NCI-H2227 (cell line): ENCODE results near the gene FKBP2.

ENCODE experiments used
- DNase-seq: peaks from one replicate; lab custom pipeline; 2025; ENCODE audit not compliant: unreplicated experiment; lab: John Stamatoyannopoulos, UW

Gene FKBP2

GRCh38 chr11:64240435-64241240 lies at the start of gene FKBP2:
Gene FKBP2, plus strand, starts transcription at chr11:64241095. Its CDS starts 1,293 bp downstream, at chr11:64242388.
- peak; percentile 98 for DNase-seq

- no peak for DNase-seq
These were observed 48.5 kb upstream of the FKBP2 start for GRCh38 chr11:64192434-64192833.

GRCh38 chr11:64196626-64197025 lies 44.3 kb upstream of the FKBP2 start:
- DNase-seq: no peak

GRCh38 chr11:64198511-64198910 lies 42.4 kb upstream of the FKBP2 start:
- DNase-seq: no peak

GRCh38 chr11:64201543-64201942 lies 39.4 kb upstream of the FKBP2 start:
- no peak for DNase-seq

GRCh38 chr11:64202992-64203391 lies 37.9 kb upstream of the FKBP2 start:
- DNase-seq: no peak

GRCh38 chr11:64203421-64204079 lies 37.3 kb upstream of the FKBP2 start:
- no peak for DNase-seq

- DNase-seq: no peak
These were observed 36.8 kb upstream of the FKBP2 start for GRCh38 chr11:64204080-64204440.

GRCh38 chr11:64204464-64204989 lies 36.4 kb upstream of the FKBP2 start:
- DNase-seq: peak; percentile 88

- no peak for DNase-seq
These were observed 34.2 kb upstream of the FKBP2 start, which contains the start of gene FERMT3 for GRCh38 chr11:64206457-64207255. Gene FERMT3, plus strand, starts transcription at chr11:64206721. Its CDS starts 644 bp downstream, at chr11:64207365.

GRCh38 chr11:64207256-64208085 lies 33.4 kb upstream of the FKBP2 start:
- DNase-seq: no peak

- no peak for DNase-seq
These were observed 32.7 kb upstream of the FKBP2 start for GRCh38 chr11:64208086-64208795.

- DNase-seq: no peak
These were observed 31.9 kb upstream of the FKBP2 start for GRCh38 chr11:64208796-64209562.

GRCh38 chr11:64209563-64209843 lies 31.4 kb upstream of the FKBP2 start:
- no peak for DNase-seq

- DNase-seq: no peak
These were observed 30.4 kb upstream of the FKBP2 start for GRCh38 chr11:64210301-64211020.

GRCh38 chr11:64211181-64211872 lies 29.6 kb upstream of the FKBP2 start:
- no peak for DNase-seq

- DNase-seq: no peak
These were observed 24.0 kb upstream of the FKBP2 start for GRCh38 chr11:64216879-64217278.
